PC-3 (cell line): ENCODE measurements around the gene DHRS2. TPM values are rescaled to one million over a fixed set of nuclear protein-coding genes. Genes with fewer than 3 reads are reported as not detected.
A peak's percentile ranks its signal among the peaks of the same experiment; 100 is the strongest.

Experiments
- ATAC-seq: fragments of 200-7000 bp; cut with Tn5 transposase; 2 replicates; pipeline ENCODE4 v1.9.1; 2020; ENCODE audit warnings: mild to moderate bottlenecking, moderate library complexity
- BruUV-seq: library from RNA; stranded (reverse); fragments of 400-500 nt; replicated peaks from 2 replicates; lab custom pipeline; 2021; lab: Mats Ljungman, UMichigan
- CTCF ChIA-PET: fragments of 300-600 bp; sonication (Branson Sonifier 250); formaldehyde crosslinking; loops from one replicate; lab custom pipeline; 2022; ENCODE audit warnings: antibody characterized with exemption; lab: Charles Lee
- POLR2A ChIA-PET: fragments of 300-600 bp; sonication (Branson Sonifier 250); formaldehyde crosslinking; loops from one replicate; lab custom pipeline; 2022; ENCODE audit warnings: antibody characterized with exemption; ENCODE audit not compliant: unreplicated experiment; lab: Charles Lee
- DNase-seq: peaks from one replicate; pipeline ENCODE4 v3.0.0-alpha.2; 2015
- H2AFZ ChIP-seq: fragments of 300-600 bp; sonication (generic); 2 replicates; pipeline ENCODE4 v1.6.0; 2016; ENCODE audit warnings: antibody characterized with exemption, low read length
- H3F3A ChIP-seq: fragments of 300-600 bp; sonication (generic); one replicate; pipeline ENCODE4 v1.6.0; 2017; ENCODE audit warnings: antibody characterized with exemption, low read length, control low read depth, mild to moderate bottlenecking; ENCODE audit not compliant: unreplicated experiment
- H3K27ac ChIP-seq: fragments of 300-600 bp; sonication (generic); 2 replicates; pipeline ENCODE4 v1.5.1; 2016; ENCODE audit warnings: mild to moderate bottlenecking, low read length
- H3K27me3 ChIP-seq: fragments of 300-600 bp; sonication (generic); 2 replicates; pipeline ENCODE4 v1.6.1; 2016; ENCODE audit warnings: low read length, mixed read lengths
- H3K36me3 ChIP-seq: fragments of 300-600 bp; sonication (generic); 2 replicates; pipeline ENCODE4 v1.6.1; 2016; ENCODE audit warnings: low read depth, mixed run types, low read length, mixed read lengths
- H3K4me1 ChIP-seq: fragments of 300-600 bp; sonication (generic); 2 replicates; pipeline ENCODE4 v1.5.1; 2016; ENCODE audit warnings: low read length; ENCODE audit not compliant: insufficient read depth
- H3K4me2 ChIP-seq: fragments of 300-600 bp; sonication (generic); 2 replicates; pipeline ENCODE4 v1.6.0; 2016; ENCODE audit warnings: low read length
- H3K4me3 ChIP-seq: fragments of 300-600 bp; sonication (generic); 2 replicates; pipeline ENCODE4 v1.5.1; 2016; ENCODE audit warnings: mild to moderate bottlenecking, low read length, mixed read lengths
- H3K79me2 ChIP-seq: fragments of 300-600 bp; sonication (generic); 2 replicates; pipeline ENCODE4 v1.6.1; 2017; ENCODE audit warnings: low read length, mixed read lengths
- H3K9ac ChIP-seq: fragments of 300-600 bp; sonication (generic); 2 replicates; pipeline ENCODE4 v1.6.0; 2016; ENCODE audit warnings: mild to moderate bottlenecking, low read length
- H3K9me2 ChIP-seq: fragments of 300-600 bp; sonication (generic); replicated peaks from 2 replicates; pipeline ENCODE4 v1.6.1; 2016; ENCODE audit warnings: mixed run types, low read length, mixed read lengths
- H3K9me3 ChIP-seq: fragments of 300-600 bp; sonication (generic); 2 replicates; pipeline ENCODE4 v1.6.1; 2016; ENCODE audit warnings: low read length, mixed read lengths
- H4K20me1 ChIP-seq: fragments of 300-600 bp; sonication (generic); 2 replicates; pipeline ENCODE4 v1.6.1; 2016; ENCODE audit warnings: low read length, mixed read lengths
- CTCF ChIP-seq: fragments of 300-600 bp; sonication (generic); conservative IDR thresholded peaks from 2 replicates; pipeline ENCODE4 v1.5.1; 2017; ENCODE audit warnings: antibody characterized with exemption, low read depth, mild to moderate bottlenecking, low read length
- EZH2 ChIP-seq: fragments of 300-600 bp; sonication (generic); IDR thresholded peaks from one replicate; pipeline ENCODE4 v1.6.1; 2017; ENCODE audit warnings: antibody characterized with exemption, mild to moderate bottlenecking, low read length; ENCODE audit not compliant: unreplicated experiment
- EZH2phosphoT487 ChIP-seq: fragments of 300-600 bp; sonication (generic); IDR thresholded peaks from 2 replicates; pipeline ENCODE4 v1.6.1; 2018; ENCODE audit warnings: mild to moderate bottlenecking, antibody characterized with exemption, low read length, borderline replicate concordance
- intact Hi-C: fragments of 100-400 bp; cut with micrococcal nuclease; formaldehyde crosslinking; loops from 2 replicates; pipeline ENCODE4 v1.9.0; 2023
- total RNA-seq: library from RNA; depleted of rRNA; stranded (reverse); fragments of >200 nt; gene quantifications from 2 replicates; pipeline ENCODE4 v1.2.3, GENCODE V29; 2014

The DHRS2 gene
- total RNA-seq, 1 experiment from 2014 or later: 40.9 TPM

- no peak for TF ChIP-seq CTCF
- TF ChIP-seq EZH2: no peak
- no peak for TF ChIP-seq EZH2phosphoT487
- Histone ChIP-seq H3K9ac (no peak overlapping the region), H4K20me1 (no peaks in the 10 kb centered on the region), H3K27ac (no peak overlapping the region), H3K9me3 (no peaks in the 10 kb centered on the region), H3K79me2 (no peaks in the 10 kb centered on the region), H3K9me2 (no peaks in the 10 kb centered on the region), H3K27me3 (peaks cover 54% of the 10 kb centered on the region), H3K4me1 (no peaks in the 10 kb centered on the region), H3K4me2 (no peak overlapping the region), H2AFZ (no peak overlapping the region), H3K4me3 (no peak overlapping the region), H3K36me3 (no peaks in the 10 kb centered on the region), H3F3A (no peaks in the 10 kb centered on the region)
- POLR2A ChIA-PET: no interaction called here
- DNase-seq (peak; percentile 7), ATAC-seq (no peak; the same call in 1 of the 2 replicates)
- BruUV-seq: no TSS peak
- CTCF ChIA-PET: interaction anchor here (0.5 to 1.3 kb wide), 6 partner anchors 18 to 265 kb away, joined by 3 to 19 read pairs (median 6); no protein-coding TSS in a partner anchor
- intact Hi-C loops: loop anchor here (1.0 kb wide), 1 partner anchor 245 kb away; no protein-coding TSS in a partner anchor
Measured at GRCh38 chr14:23665302-23666016, 29.3 kb downstream of the DHRS2 start.

- no peak overlapping the region for H2AFZ ChIP-seq
- no peaks in the 10 kb centered on the region for H4K20me1 ChIP-seq
- BruUV-seq: no TSS peak
- DNase-seq: no peak
- peaks cover 48% of the 10 kb centered on the region; the same call in 1 of the 2 replicates for H3K27me3 ChIP-seq
- no peaks in the 10 kb centered on the region for H3K36me3 ChIP-seq
- H3K9ac ChIP-seq: no peak overlapping the region
- intact Hi-C loops: no loop called here
- no peaks in the 10 kb centered on the region for H3K9me2 ChIP-seq
- no peak overlapping the region for H3K4me3 ChIP-seq
- ChIA-PET CTCF (interaction anchor here (0.7 kb wide), 1 partner anchor 243 kb away, joined by 3 read pairs; no protein-coding TSS in a partner anchor), POLR2A (no interaction called here)
- no peaks in the 10 kb centered on the region for H3K4me1 ChIP-seq
- H3K79me2 ChIP-seq: no peaks in the 10 kb centered on the region
- H3K4me2 ChIP-seq: no peak overlapping the region
- no peak for ATAC-seq
- no peak overlapping the region for H3K27ac ChIP-seq
- no peaks in the 10 kb centered on the region for H3K9me3 ChIP-seq
- no peaks in the 10 kb centered on the region for H3F3A ChIP-seq
- no peak for TF ChIP-seq EZH2phosphoT487
- TF ChIP-seq EZH2: no peak
- TF ChIP-seq CTCF: no peak
Measured at GRCh38 chr14:23667134-23667533, 31.0 kb downstream of the DHRS2 start.

GRCh38 chr14:23669441-23669840 is 33.3 kb downstream of the DHRS2 start:
- intact Hi-C loops: no loop called here
- no peak for TF ChIP-seq CTCF
- no peak for TF ChIP-seq EZH2
- no peak for TF ChIP-seq EZH2phosphoT487
- H3K9me3 ChIP-seq: no peaks in the 10 kb centered on the region
- H3F3A ChIP-seq: no peaks in the 10 kb centered on the region
- POLR2A ChIA-PET: no interaction called here
- CTCF ChIA-PET: no interaction called here
- no TSS peak for BruUV-seq
- peaks cover 52% of the 10 kb centered on the region; the same call in 1 of the 2 replicates for H3K27me3 ChIP-seq
- H3K27ac ChIP-seq: no peak overlapping the region
- H3K79me2 ChIP-seq: no peaks in the 10 kb centered on the region
- no peak overlapping the region for H2AFZ ChIP-seq
- no peak for ATAC-seq
- DNase-seq: no peak
- H3K9me2 ChIP-seq: no peaks in the 10 kb centered on the region; the same call in 1 of the 2 replicates
- H3K4me1 ChIP-seq: no peaks in the 10 kb centered on the region
- no peak overlapping the region for H3K4me2 ChIP-seq
- no peak overlapping the region for H3K9ac ChIP-seq
- no peaks in the 10 kb centered on the region for H3K36me3 ChIP-seq
- H3K4me3 ChIP-seq: no peak overlapping the region
- H4K20me1 ChIP-seq: no peaks in the 10 kb centered on the region
